GM12878 (cell line): Measurements from ENCODE around the gene INHA.

Source experiments
- CTCF ChIP-seq, 3 experiments: IDR thresholded peaks in 2 of 3; conservative IDR thresholded peaks in 1 of 3; 2 replicates each; pipeline ENCODE4 v1.5.1; 2011; ENCODE audit warnings: low read depth in 3 of 3, low read length in 3 of 3, mild to moderate bottlenecking in 3 of 3, control low read depth in 2 of 3, moderate library complexity in 2 of 3, inconsistent platforms in 1 of 3, mixed read lengths in 1 of 3; ENCODE audit not compliant: control insufficient read depth in 2 of 3, insufficient read depth in 1 of 3; ENCODE audit errors: extremely low read depth in 1 of 3
- EZH2 ChIP-seq: IDR thresholded peaks from 2 replicates; pipeline ENCODE4 v1.6.1; 2012; ENCODE audit warnings: low read depth, mild to moderate bottlenecking, control low read depth, inconsistent platforms, low read length, borderline replicate concordance; ENCODE audit not compliant: control insufficient read depth
- FOS ChIP-seq: IDR thresholded peaks from 3 replicates; pipeline ENCODE4 v1.6.1; 2011; ENCODE audit warnings: borderline replicate concordance; ENCODE audit not compliant: insufficient read length; ENCODE audit errors: extremely low read depth
- MLLT1 ChIP-seq: fragments of 450-650 bp; IDR thresholded peaks from 2 replicates; pipeline ENCODE4 v1.6.1; 2016; ENCODE audit warnings: mild to moderate bottlenecking
- PML ChIP-seq: IDR thresholded peaks from 2 replicates; pipeline ENCODE4 v1.6.1; 2012; ENCODE audit warnings: low read length, inconsistent platforms
- POLR2A ChIP-seq: IDR thresholded peaks from 2 replicates; pipeline ENCODE4 v1.6.1; 2011; ENCODE audit warnings: low read depth, mild to moderate bottlenecking, low read length
- RCOR1 ChIP-seq: conservative IDR thresholded peaks from 2 replicates; pipeline ENCODE4 v1.6.1; 2012; ENCODE audit warnings: low read depth, low read length, improper control_type of control experiment
- SP1 ChIP-seq: IDR thresholded peaks from one replicate; pipeline ENCODE4 v1.6.1; 2011; ENCODE audit warnings: low read depth, low read length
- TCF12 ChIP-seq: IDR thresholded peaks from 2 replicates; pipeline ENCODE4 v1.6.1; 2011; ENCODE audit warnings: low read depth, mild to moderate bottlenecking, low read length
- TF ChIP-seq, protein P1 (sequence below): fragments of 450-650 bp; IDR thresholded peaks from 2 replicates; pipeline ENCODE4 v1.6.1; 2014; ENCODE audit warnings: mild to moderate bottlenecking

- TF ChIP-seq RCOR1 (no peak), POLR2A (no peak), CTCF (IDR thresholded peaks at IDR 0.05 in 2 of 3, conservative IDR thresholded peaks at IDR 0.05 in 1 of 3; ENCODE audit: control insufficient read depth in 2 of 3, extremely low read depth in 1 of 3, insufficient read depth in 1 of 3, low read depth in 3 of 3, low read length in 3 of 3) (no peak), FOS (no peak), PML (no peak), EZH2 (no peak), TCF12 (no peak), MLLT1 (no peak), SP1 (no peak)
- TF ChIP-seq, protein P1, sequence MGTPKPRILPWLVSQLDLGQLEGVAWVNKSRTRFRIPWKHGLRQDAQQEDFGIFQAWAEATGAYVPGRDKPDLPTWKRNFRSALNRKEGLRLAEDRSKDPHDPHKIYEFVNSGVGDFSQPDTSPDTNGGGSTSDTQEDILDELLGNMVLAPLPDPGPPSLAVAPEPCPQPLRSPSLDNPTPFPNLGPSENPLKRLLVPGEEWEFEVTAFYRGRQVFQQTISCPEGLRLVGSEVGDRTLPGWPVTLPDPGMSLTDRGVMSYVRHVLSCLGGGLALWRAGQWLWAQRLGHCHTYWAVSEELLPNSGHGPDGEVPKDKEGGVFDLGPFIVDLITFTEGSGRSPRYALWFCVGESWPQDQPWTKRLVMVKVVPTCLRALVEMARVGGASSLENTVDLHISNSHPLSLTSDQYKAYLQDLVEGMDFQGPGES: no peak
These were observed 35.1 kb upstream of the INHA start for GRCh38 chr2:219536967-219537366.
